IPS-18c (cell line): ENCODE measurements around the gene LAMA2.

ENCODE experiments used
- H3K4me3 ChIP-seq: 2 replicates; pipeline ENCODE4 v1.7.0; 2013; ENCODE audit warnings: low read depth, mild to moderate bottlenecking, low read length, moderate library complexity; ENCODE audit not compliant: insufficient read depth
- H3K9me3 ChIP-seq: one replicate; pipeline ENCODE4 v1.6.1; 2013; ENCODE audit warnings: mild to moderate bottlenecking, low read length, moderate library complexity; ENCODE audit not compliant: control insufficient read depth, insufficient read depth

LAMA2 gene

GRCh38 chr6:129276461-129276860, 393.5 kb downstream of the LAMA2 start:
- Histone ChIP-seq H3K9me3 (no peaks in the 10 kb centered on the region), H3K4me3 (no peak overlapping the region)

GRCh38 chr6:129276986-129277385, 394.0 kb downstream of the LAMA2 start:
- Histone ChIP-seq H3K9me3 (no peaks in the 10 kb centered on the region), H3K4me3 (no peak overlapping the region)

- no peaks in the 10 kb centered on the region for H3K9me3 ChIP-seq
- H3K4me3 ChIP-seq: no peak overlapping the region
These were observed 396.7 kb downstream of the LAMA2 start for GRCh38 chr6:129279343-129280292.

- no peaks in the 10 kb centered on the region for H3K9me3 ChIP-seq
- no peak overlapping the region for H3K4me3 ChIP-seq
These were observed 397.3 kb downstream of the LAMA2 start for GRCh38 chr6:129280293-129280644.

- no peak overlapping the region for H3K4me3 ChIP-seq
- no peaks in the 10 kb centered on the region for H3K9me3 ChIP-seq
These were observed 397.8 kb downstream of the LAMA2 start for GRCh38 chr6:129280749-129281148.

- H3K9me3 ChIP-seq: no peaks in the 10 kb centered on the region
- H3K4me3 ChIP-seq: no peak overlapping the region
These were observed 398.3 kb downstream of the LAMA2 start for GRCh38 chr6:129281168-129281796.

GRCh38 chr6:129282019-129282418, 399.1 kb downstream of the LAMA2 start:
- no peaks in the 10 kb centered on the region for H3K9me3 ChIP-seq
- no peak overlapping the region for H3K4me3 ChIP-seq

- H3K4me3 ChIP-seq: no peak overlapping the region
- H3K9me3 ChIP-seq: no peaks in the 10 kb centered on the region
These were observed 401.3 kb downstream of the LAMA2 start for GRCh38 chr6:129284225-129284624.

- no peaks in the 10 kb centered on the region for H3K9me3 ChIP-seq
- no peak overlapping the region for H3K4me3 ChIP-seq
These were observed 404.6 kb downstream of the LAMA2 start for GRCh38 chr6:129287231-129288177.

GRCh38 chr6:129289442-129289841, 406.5 kb downstream of the LAMA2 start:
- Histone ChIP-seq H3K9me3 (no peaks in the 10 kb centered on the region), H3K4me3 (no peak overlapping the region)

GRCh38 chr6:129292836-129293235, 409.9 kb downstream of the LAMA2 start:
- no peaks in the 10 kb centered on the region for H3K9me3 ChIP-seq

GRCh38 chr6:129297592-129297991, 414.7 kb downstream of the LAMA2 start:
- Histone ChIP-seq H3K9me3 (no peaks in the 10 kb centered on the region), H3K4me3 (no peak overlapping the region)

More at GRCh38 chr6:129292836-129293235, 409.9 kb downstream of the LAMA2 start:
- H3K4me3 ChIP-seq: no peak overlapping the region

- no peaks in the 10 kb centered on the region for H3K9me3 ChIP-seq
- H3K4me3 ChIP-seq: no peak overlapping the region
These were observed 419.7 kb downstream of the LAMA2 start for GRCh38 chr6:129302671-129303070.

- H3K9me3 ChIP-seq: no peaks in the 10 kb centered on the region
- no peak overlapping the region for H3K4me3 ChIP-seq
These were observed 423.9 kb downstream of the LAMA2 start for GRCh38 chr6:129306826-129307225.

GRCh38 chr6:129307845-129308244, 424.9 kb downstream of the LAMA2 start:
- Histone ChIP-seq H3K9me3 (no peaks in the 10 kb centered on the region), H3K4me3 (no peak overlapping the region)

GRCh38 chr6:129309154-129309553, 426.2 kb downstream of the LAMA2 start:
- Histone ChIP-seq H3K9me3 (no peaks in the 10 kb centered on the region), H3K4me3 (no peak overlapping the region)

- Histone ChIP-seq H3K9me3 (no peaks in the 10 kb centered on the region), H3K4me3 (no peak overlapping the region)
These were observed 429.9 kb downstream of the LAMA2 start for GRCh38 chr6:129312880-129313279.
